ENCODE results near the gene ZNF273.
A peak's percentile ranks its signal among the peaks of the same experiment; 100 is the strongest.
"Not testable (repeated sequence)": the region's sequence is repeated elsewhere in the genome, so short reads cannot be mapped to it uniquely, and the experiment has no call there.

Gene ZNF273

GRCh38 chr7:64890761-64891362 lies 12.2 kb upstream of the ZNF273 start:
- no peak for FAIRE-seq

- FAIRE-seq: not testable (repeated sequence)
Measured at GRCh38 chr7:64891363-64892081, 11.6 kb upstream of the ZNF273 start.

- FAIRE-seq: no peak
Measured at GRCh38 chr7:64892116-64892515, 11.0 kb upstream of the ZNF273 start.

GRCh38 chr7:64892666-64893309 lies 10.3 kb upstream of the ZNF273 start:
- no peak for FAIRE-seq

GRCh38 chr7:64893401-64893800 lies 9.7 kb upstream of the ZNF273 start:
- FAIRE-seq: no peak

- FAIRE-seq: not testable (repeated sequence)
Measured at GRCh38 chr7:64902461-64902805, 640 bp upstream of the ZNF273 start.

- FAIRE-seq: no peak
Measured at GRCh38 chr7:64904008-64904407, 935 bp downstream of the ZNF273 start.

GRCh38 chr7:64905133-64905532 lies 2.1 kb downstream of the ZNF273 start:
- no peak for FAIRE-seq

GRCh38 chr7:64905547-64905946 lies 2.5 kb downstream of the ZNF273 start:
- no peak for FAIRE-seq

- FAIRE-seq: no peak
Measured at GRCh38 chr7:64907641-64908326, 4.7 kb downstream of the ZNF273 start.

GRCh38 chr7:64908358-64908757 lies 5.3 kb downstream of the ZNF273 start:
- no peak for FAIRE-seq

GRCh38 chr7:64914557-64914956 lies 11.5 kb downstream of the ZNF273 start:
- no peak for FAIRE-seq

- not testable (repeated sequence) for FAIRE-seq
Measured at GRCh38 chr7:64915301-64915700, 12.2 kb downstream of the ZNF273 start.

GRCh38 chr7:64928252-64929187 lies 25.4 kb downstream of the ZNF273 start:
- FAIRE-seq: not testable (repeated sequence)

GRCh38 chr7:64934478-64934877 lies 31.4 kb downstream of the ZNF273 start:
- FAIRE-seq: peak; percentile 13

- no peak for FAIRE-seq
Measured at GRCh38 chr7:64938540-64938939, 35.5 kb downstream of the ZNF273 start.

- FAIRE-seq: not testable (repeated sequence)
Measured at GRCh38 chr7:64940021-64940420, 36.9 kb downstream of the ZNF273 start.

- FAIRE-seq: not testable (repeated sequence)
Measured at GRCh38 chr7:64944667-64945502, 41.8 kb downstream of the ZNF273 start.

GRCh38 chr7:64945503-64946175 lies 42.6 kb downstream of the ZNF273 start:
- no peak for FAIRE-seq

- FAIRE-seq: no peak
Measured at GRCh38 chr7:64946772-64947171, 43.7 kb downstream of the ZNF273 start.

Data from islet of Langerhans (tissue), 1 donor.